ENCODE measurements around the gene SERTAD4. TPM values are rescaled to one million over a fixed set of nuclear protein-coding genes. Genes with fewer than 3 reads are reported as not detected.

Gene SERTAD4
- polyA plus RNA-seq, 1 donor from 2014 or later = 41.4 TPM

GRCh38 chr1:210231846-210232510, 618 bp upstream of the SERTAD4 start:
- Histone ChIP-seq H3K9me2 (ENCODE audit: insufficient read depth, low read length) (no peaks in the 10 kb centered on the region), H3K27ac (ENCODE audit: low read length) (peak overlapping the region; percentile 79), H3F3A (ENCODE audit: insufficient read depth, low read length, poor library complexity, severe bottlenecking) (no peaks in the 10 kb centered on the region), H3K4me2 (ENCODE audit: low read length) (peak overlapping the region; percentile 50), H2AFZ (ENCODE audit: low read depth, low read length) (no peak overlapping the region), H3K27me3 (ENCODE audit: insufficient read depth, low read depth, low read length) (no peaks in the 10 kb centered on the region), H3K36me3 (ENCODE audit: insufficient read depth, low read length) (no peaks in the 10 kb centered on the region), H4K20me1 (ENCODE audit: insufficient read depth) (no peaks in the 10 kb centered on the region), H3K79me2 (replicated peaks; ENCODE audit: insufficient read depth, low read length) (peaks cover 34% of the 10 kb centered on the region), H3K4me3 (ENCODE audit: low read length) (peak overlapping the region; percentile 64), H3K9me3 (ENCODE audit: low read length) (no peaks in the 10 kb centered on the region), H3K9ac (ENCODE audit: low read length) (peak overlapping the region; percentile 69)
- TF ChIP-seq REST (IDR thresholded peaks at IDR 0.05; ENCODE audit: borderline replicate concordance) (no peak), CTCF (IDR thresholded peaks at IDR 0.05; ENCODE audit: poor library complexity, severe bottlenecking) (no peak), POLR2AphosphoS5 (IDR thresholded peaks at IDR 0.05) (no peak), MXI1 (conservative IDR thresholded peaks at IDR 0.05; ENCODE audit: poor library complexity, severe bottlenecking) (no peak), EP300 (conservative IDR thresholded peaks at IDR 0.05; ENCODE audit: poor library complexity, severe bottlenecking) (no peak), SMC3 (conservative IDR thresholded peaks at IDR 0.05; ENCODE audit: poor library complexity) (no peak), EZH2 (IDR thresholded peaks at IDR 0.05; ENCODE audit: borderline replicate concordance, insufficient read depth, low read length, poor library complexity, severe bottlenecking) (no peak), RAD21 (conservative IDR thresholded peaks at IDR 0.05) (no peak), TAF1 (IDR thresholded peaks at IDR 0.05; ENCODE audit: low read depth) (no peak)

GRCh38 chr1:210233216-210233494, 559 bp downstream of the SERTAD4 start:
- H2AFZ ChIP-seq (ENCODE audit: low read depth, low read length) = no peak overlapping the region
- H3K36me3 ChIP-seq (ENCODE audit: insufficient read depth, low read length) = no peaks in the 10 kb centered on the region
- peak overlapping the region; percentile 92 for H3K27ac ChIP-seq (ENCODE audit: low read length)
- peak overlapping the region; percentile 91 for H3K4me2 ChIP-seq (ENCODE audit: low read length)
- no peaks in the 10 kb centered on the region for H4K20me1 ChIP-seq (ENCODE audit: insufficient read depth)
- H3K27me3 ChIP-seq (ENCODE audit: insufficient read depth, low read depth, low read length) = no peaks in the 10 kb centered on the region
- peak overlapping the region; percentile 98 for H3K4me3 ChIP-seq (ENCODE audit: low read length)
- H3K79me2 ChIP-seq (replicated peaks; ENCODE audit: insufficient read depth, low read length) = peaks cover 44% of the 10 kb centered on the region
- H3F3A ChIP-seq (ENCODE audit: insufficient read depth, low read length, poor library complexity, severe bottlenecking) = no peaks in the 10 kb centered on the region
- H3K9ac ChIP-seq (ENCODE audit: low read length) = peak overlapping the region; percentile 97
- TF ChIP-seq POLR2AphosphoS5 (IDR thresholded peaks at IDR 0.05) (no peak), MXI1 (conservative IDR thresholded peaks at IDR 0.05; ENCODE audit: poor library complexity, severe bottlenecking) (peak; percentile 31)
- no peaks in the 10 kb centered on the region for H3K9me2 ChIP-seq (ENCODE audit: insufficient read depth, low read length)
- no peaks in the 10 kb centered on the region for H3K9me3 ChIP-seq (ENCODE audit: low read length)

Measured in neural cell (in vitro differentiated cells).